ENCODE measurements around the gene EEF2KMT. TPM values are rescaled to one million over a fixed set of nuclear protein-coding genes. Genes with fewer than 3 reads are reported as not detected.

Gene EEF2KMT
- total and polyA plus RNA-seq, 4 donors: 4.2 to 11.4 (median 7.3) TPM

DNA sequence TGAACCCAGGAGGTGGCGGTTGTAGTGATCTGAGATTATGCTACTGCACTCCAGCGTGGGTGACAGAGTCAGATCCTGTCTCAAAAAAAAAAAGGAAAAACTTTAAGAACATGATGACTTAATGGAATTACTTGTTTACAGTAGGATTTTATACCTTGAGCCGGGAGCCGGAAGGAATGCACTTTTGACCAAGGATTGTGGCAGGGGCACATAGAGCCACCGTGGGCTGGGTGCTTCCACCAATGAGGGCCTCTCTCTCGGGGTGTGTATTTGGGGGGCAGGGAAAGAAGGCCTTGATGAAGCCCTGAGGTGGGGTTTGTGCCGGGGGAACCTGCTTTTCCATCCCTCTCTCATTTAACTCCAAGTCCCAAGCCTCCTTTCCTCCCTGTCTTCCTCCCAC lies 57.1 kb downstream of the EEF2KMT start:
- Histone ChIP-seq H3K4me1 (ENCODE audit: control insufficient read depth in 4 of 4, insufficient read depth in 4 of 4, low read length in 3 of 4) (no peaks in the 10 kb centered on the region), H3K27ac (ENCODE audit: low read depth in 1 of 2, low read length in 2 of 2) (no peak overlapping the region), H3K36me3 (ENCODE audit: control insufficient read depth in 4 of 4, insufficient read depth in 3 of 4, low read depth in 1 of 4, low read length in 3 of 4) (no peaks in the 10 kb centered on the region), H3K27me3 (ENCODE audit: control insufficient read depth in 4 of 4, insufficient read depth in 4 of 4, low read length in 3 of 4) (no peaks in the 10 kb centered on the region), H3K9me3 (ENCODE audit: control insufficient read depth in 4 of 4, low read length in 3 of 4) (no peaks in the 10 kb centered on the region), H3K4me3 (ENCODE audit: low read depth in 1 of 3, low read length in 3 of 3) (no peak overlapping the region), H3K9ac (ENCODE audit: low read depth in 1 of 2, low read length in 2 of 2) (no peak overlapping the region)
- TF ChIP-seq SP1 (IDR thresholded peaks at IDR 0.05) (no peak), FOXA1 (IDR thresholded peaks at IDR 0.05) (no peak), RXRA (IDR thresholded peaks at IDR 0.05) (no peak), FOXA2 (IDR thresholded peaks at IDR 0.05) (no peak), HNF4A (conservative IDR thresholded peaks at IDR 0.05) (no peak), EGR1 (IDR thresholded peaks at IDR 0.05; ENCODE audit: low read depth in 2 of 2) (no peak), NR2F2 (IDR thresholded peaks at IDR 0.05) (no peak), TAF1 (conservative IDR thresholded peaks at IDR 0.05) (no peak), YY1 (IDR thresholded peaks at IDR 0.05) (no peak), RAD21 (IDR thresholded peaks at IDR 0.05) (no peak)
- TF ChIP-seq, protein P1, sequence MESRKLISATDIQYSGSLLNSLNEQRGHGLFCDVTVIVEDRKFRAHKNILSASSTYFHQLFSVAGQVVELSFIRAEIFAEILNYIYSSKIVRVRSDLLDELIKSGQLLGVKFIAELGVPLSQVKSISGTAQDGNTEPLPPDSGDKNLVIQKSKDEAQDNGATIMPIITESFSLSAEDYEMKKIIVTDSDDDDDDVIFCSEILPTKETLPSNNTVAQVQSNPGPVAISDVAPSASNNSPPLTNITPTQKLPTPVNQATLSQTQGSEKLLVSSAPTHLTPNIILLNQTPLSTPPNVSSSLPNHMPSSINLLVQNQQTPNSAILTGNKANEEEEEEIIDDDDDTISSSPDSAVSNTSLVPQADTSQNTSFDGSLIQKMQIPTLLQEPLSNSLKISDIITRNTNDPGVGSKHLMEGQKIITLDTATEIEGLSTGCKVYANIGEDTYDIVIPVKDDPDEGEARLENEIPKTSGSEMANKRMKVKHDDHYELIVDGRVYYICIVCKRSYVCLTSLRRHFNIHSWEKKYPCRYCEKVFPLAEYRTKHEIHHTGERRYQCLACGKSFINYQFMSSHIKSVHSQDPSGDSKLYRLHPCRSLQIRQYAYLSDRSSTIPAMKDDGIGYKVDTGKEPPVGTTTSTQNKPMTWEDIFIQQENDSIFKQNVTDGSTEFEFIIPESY (IDR thresholded peaks at IDR 0.05): no peak
- TF ChIP-seq, protein P2, sequence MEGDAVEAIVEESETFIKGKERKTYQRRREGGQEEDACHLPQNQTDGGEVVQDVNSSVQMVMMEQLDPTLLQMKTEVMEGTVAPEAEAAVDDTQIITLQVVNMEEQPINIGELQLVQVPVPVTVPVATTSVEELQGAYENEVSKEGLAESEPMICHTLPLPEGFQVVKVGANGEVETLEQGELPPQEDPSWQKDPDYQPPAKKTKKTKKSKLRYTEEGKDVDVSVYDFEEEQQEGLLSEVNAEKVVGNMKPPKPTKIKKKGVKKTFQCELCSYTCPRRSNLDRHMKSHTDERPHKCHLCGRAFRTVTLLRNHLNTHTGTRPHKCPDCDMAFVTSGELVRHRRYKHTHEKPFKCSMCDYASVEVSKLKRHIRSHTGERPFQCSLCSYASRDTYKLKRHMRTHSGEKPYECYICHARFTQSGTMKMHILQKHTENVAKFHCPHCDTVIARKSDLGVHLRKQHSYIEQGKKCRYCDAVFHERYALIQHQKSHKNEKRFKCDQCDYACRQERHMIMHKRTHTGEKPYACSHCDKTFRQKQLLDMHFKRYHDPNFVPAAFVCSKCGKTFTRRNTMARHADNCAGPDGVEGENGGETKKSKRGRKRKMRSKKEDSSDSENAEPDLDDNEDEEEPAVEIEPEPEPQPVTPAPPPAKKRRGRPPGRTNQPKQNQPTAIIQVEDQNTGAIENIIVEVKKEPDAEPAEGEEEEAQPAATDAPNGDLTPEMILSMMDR (IDR thresholded peaks at IDR 0.05; ENCODE audit: low read depth, low read length, missing input control): no peak
- TF ChIP-seq, protein P3, sequence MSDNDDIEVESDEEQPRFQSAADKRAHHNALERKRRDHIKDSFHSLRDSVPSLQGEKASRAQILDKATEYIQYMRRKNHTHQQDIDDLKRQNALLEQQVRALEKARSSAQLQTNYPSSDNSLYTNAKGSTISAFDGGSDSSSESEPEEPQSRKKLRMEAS (IDR thresholded peaks at IDR 0.05): no peak
- TF ChIP-seq, protein P4, sequence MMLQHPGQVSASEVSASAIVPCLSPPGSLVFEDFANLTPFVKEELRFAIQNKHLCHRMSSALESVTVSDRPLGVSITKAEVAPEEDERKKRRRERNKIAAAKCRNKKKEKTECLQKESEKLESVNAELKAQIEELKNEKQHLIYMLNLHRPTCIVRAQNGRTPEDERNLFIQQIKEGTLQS (IDR thresholded peaks at IDR 0.05): no peak
- no peak for DNase-seq (ENCODE audit: low spot score)
- 82% methylated on average over 7 of the region's 7 CpGs for WGBS

DNA sequence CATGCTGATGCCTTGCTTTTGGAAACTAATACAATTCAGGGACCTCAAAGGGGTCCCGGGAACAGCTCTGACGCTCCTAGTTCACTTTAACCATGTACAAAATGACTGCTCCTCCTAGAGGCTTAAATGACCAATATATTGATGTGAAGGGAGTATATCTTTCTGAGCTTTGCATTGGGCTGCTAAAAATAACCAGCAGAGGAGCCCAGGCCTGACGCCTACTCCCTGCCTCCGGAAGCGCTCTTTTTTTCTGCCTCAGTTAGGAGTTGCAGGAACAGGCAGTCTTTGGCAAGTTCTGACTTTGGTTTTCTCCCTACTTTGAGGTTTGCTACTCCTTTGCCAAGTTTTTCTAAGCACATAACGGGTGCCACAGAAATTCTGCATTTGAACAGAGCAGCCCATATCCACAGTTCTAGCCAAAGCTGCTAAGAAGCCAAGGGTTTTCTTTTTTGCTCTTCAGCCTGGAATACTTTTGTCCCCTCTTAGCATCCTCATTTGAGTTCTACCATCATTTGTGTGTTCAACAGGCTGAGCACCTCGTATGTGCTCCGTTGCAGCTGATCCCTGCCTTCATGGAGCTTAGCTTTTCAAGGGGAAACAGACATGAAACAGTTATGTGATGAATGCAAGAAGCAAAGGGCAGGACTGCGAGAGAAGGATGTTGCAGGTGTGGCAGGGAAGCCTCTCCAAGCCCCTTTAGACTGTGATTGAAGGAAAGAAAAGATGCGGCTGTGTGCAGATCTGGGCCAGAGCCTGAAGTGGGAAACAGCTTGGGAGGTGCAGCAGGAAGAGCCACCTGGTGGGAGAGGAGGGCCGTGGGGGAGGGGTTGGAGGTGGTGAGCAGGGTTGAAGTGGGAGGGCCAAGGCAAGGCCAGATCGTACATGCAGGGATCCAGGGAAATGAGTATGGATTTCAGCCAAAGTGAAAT lies 61.1 kb downstream of the EEF2KMT start:
- Histone ChIP-seq H3K36me3 (ENCODE audit: control insufficient read depth in 4 of 4, insufficient read depth in 3 of 4, low read depth in 1 of 4, low read length in 3 of 4) (no peaks in the 10 kb centered on the region), H3K4me1 (ENCODE audit: control insufficient read depth in 4 of 4, insufficient read depth in 4 of 4, low read length in 3 of 4) (peaks cover 3 to 18% (median 16%) of the 10 kb centered on the region in 4 donors), H3K9ac (ENCODE audit: low read depth in 1 of 2, low read length in 2 of 2) (no peak overlapping the region), H3K27me3 (ENCODE audit: control insufficient read depth in 4 of 4, insufficient read depth in 4 of 4, low read length in 3 of 4) (no peaks in the 10 kb centered on the region), H3K27ac (ENCODE audit: low read depth in 1 of 2, low read length in 2 of 2) (no peak overlapping the region), H3K9me3 (ENCODE audit: control insufficient read depth in 4 of 4, low read length in 3 of 4) (no peaks in the 10 kb centered on the region), H3K4me3 (ENCODE audit: low read depth in 1 of 3, low read length in 3 of 3) (no peak overlapping the region)
- 71% methylated on average over 12 of the region's 12 CpGs for WGBS
- TF ChIP-seq RAD21 (IDR thresholded peaks at IDR 0.05) (no peak), HNF4G (IDR thresholded peaks at IDR 0.05) (no peak), FOXA2 (IDR thresholded peaks at IDR 0.05) (no peak), TAF1 (conservative IDR thresholded peaks at IDR 0.05) (no peak), NR2F2 (IDR thresholded peaks at IDR 0.05) (no peak), SP1 (IDR thresholded peaks at IDR 0.05) (no peak), JUND (IDR thresholded peaks at IDR 0.05) (no peak), HNF4A (conservative IDR thresholded peaks at IDR 0.05) (no peak)
- TF ChIP-seq, protein P4 (IDR thresholded peaks at IDR 0.05): no peak
- TF ChIP-seq, protein P3 (IDR thresholded peaks at IDR 0.05): no peak
- TF ChIP-seq, protein P1 (IDR thresholded peaks at IDR 0.05): no peak
- no peak for DNase-seq (ENCODE audit: low spot score)
